ENCODE measurements around the gene TSPAN3. TPM values are rescaled to one million over a fixed set of nuclear protein-coding genes. Genes with fewer than 3 reads are reported as not detected.

Gene TSPAN3
- total and polyA plus RNA-seq, 5 experiments from 2014 or later = 36.6 to 120 (median 87.9) TPM

DNA sequence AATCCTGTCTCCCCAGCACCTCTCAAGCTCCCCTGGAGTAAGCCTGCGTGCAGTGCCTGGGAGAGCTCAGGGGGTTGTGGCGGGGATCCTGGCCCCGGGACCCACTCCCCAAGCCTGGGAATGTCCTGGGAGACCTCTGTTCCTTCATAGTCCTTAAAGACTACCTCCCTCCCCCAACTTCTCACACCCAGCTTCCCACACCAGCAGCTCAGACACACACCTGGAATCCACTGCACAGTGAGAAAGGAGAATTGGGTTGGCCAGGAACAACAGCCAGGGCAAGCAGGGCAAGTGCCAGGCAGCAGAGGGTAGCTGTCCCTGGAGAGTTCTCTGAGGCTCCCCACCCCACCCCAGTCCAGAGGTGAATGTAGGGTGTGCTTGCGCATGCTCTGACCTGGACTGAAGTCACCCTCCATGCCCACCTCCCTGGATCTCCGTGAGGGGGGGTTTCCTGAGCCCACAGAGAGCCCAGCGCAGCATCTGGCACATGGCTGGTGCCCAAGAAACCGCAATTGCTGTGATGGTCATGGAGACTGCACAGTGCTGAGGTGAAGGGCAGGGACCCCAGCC is 53.7 kb downstream of the TSPAN3 start:
- H3K36me3 Mint-ChIP-seq = peaks cover 0 to 21% (median 0%) of the 10 kb centered on the region in 3 donors
- peak overlapping the region in 8 of 10 donors; percentile 32 to 99 (median 80) for H3K27ac Mint-ChIP-seq
- H3K27me3 Mint-ChIP-seq = no peaks in the 10 kb centered on the region
- H3K9me3 Mint-ChIP-seq = no peaks in the 10 kb centered on the region
- POLR2A ChIA-PET = interaction anchor here (1.0 to 3.9 kb wide), 4 partner anchors 9 to 22 kb away, joined by 3 to 34 read pairs (median 7); partner anchors contain the start of gene PSTPIP1
- no peak for ATAC-seq
- peak overlapping the region in 1 of 10 donors; percentile 21 for H3K4me3 Mint-ChIP-seq
- peak in 2 of 10 donors; percentile 1 to 27 for DNase-seq
- peaks cover 43 to 97% (median 92%) of the 10 kb centered on the region in 4 donors for H3K4me1 Mint-ChIP-seq

GRCh38 chr15:77016321-77016695 is 54.6 kb downstream of the TSPAN3 start:
- Mint-ChIP-seq H3K27me3 (no peaks in the 10 kb centered on the region), H3K4me1 (peaks cover 42 to 96% (median 90%) of the 10 kb centered on the region in 4 donors), H3K27ac (peak overlapping the region in 7 of 10 donors; percentile 7 to 99 (median 60)), H3K9me3 (no peaks in the 10 kb centered on the region), H3K36me3 (peaks cover 0 to 18% (median 0%) of the 10 kb centered on the region in 3 donors), H3K4me3 (peak overlapping the region in 4 of 10 donors; percentile 0 to 89 (median 27))
- DNase-seq = no peak
- no peak for ATAC-seq
- POLR2A ChIA-PET = interaction anchor here (1.1 to 3.9 kb wide), 3 partner anchors 11 to 21 kb away, joined by 3 to 34 read pairs (median 11); partner anchors contain the start of gene PSTPIP1

- no peak for ATAC-seq
- Mint-ChIP-seq H3K27me3 (no peaks in the 10 kb centered on the region), H3K27ac (peak overlapping the region; percentile 71 to 98 (median 90)), H3K36me3 (peaks cover 0 to 18% (median 0%) of the 10 kb centered on the region in 3 donors), H3K4me3 (peak overlapping the region in 9 of 10 donors; percentile 22 to 89 (median 77)), H3K4me1 (peaks cover 46 to 96% (median 90%) of the 10 kb centered on the region in 4 donors), H3K9me3 (no peaks in the 10 kb centered on the region)
- no peak for DNase-seq
- POLR2A ChIA-PET = interaction anchor here (1.1 to 3.9 kb wide), 3 partner anchors 11 to 21 kb away, joined by 3 to 34 read pairs (median 11); partner anchors contain the start of gene PSTPIP1
Observed at GRCh38 chr15:77015646-77016320, 55.1 kb downstream of the TSPAN3 start.

- POLR2A ChIA-PET = interaction anchor here (1.2 to 3.9 kb wide), 5 partner anchors 11 to 109 kb away, joined by 3 to 52 read pairs (median 8); partner anchors contain the start of genes PSTPIP1 and SCAPER
- Mint-ChIP-seq H3K27me3 (no peaks in the 10 kb centered on the region), H3K4me1 (peaks cover 49 to 96% (median 90%) of the 10 kb centered on the region in 4 donors), H3K4me3 (peak overlapping the region; percentile 63 to 90 (median 86)), H3K9me3 (no peaks in the 10 kb centered on the region), H3K27ac (peak overlapping the region; percentile 85 to 98 (median 95)), H3K36me3 (peaks cover 0 to 11% (median 0%) of the 10 kb centered on the region in 3 donors)
- ATAC-seq = peak in 1 of 2 donors; percentile 17
- DNase-seq = peak in 2 of 10 donors; percentile 31 to 36
Observed at GRCh38 chr15:77014132-77015081, 56.5 kb downstream of the TSPAN3 start.

GRCh38 chr15:77013776-77014131 is 57.2 kb downstream of the TSPAN3 start:
- POLR2A ChIA-PET = interaction anchor here (1.2 to 2.2 kb wide), 5 partner anchors 9 to 108 kb away, joined by 3 to 52 read pairs (median 5); partner anchors contain the start of genes PSTPIP1 and SCAPER
- no peaks in the 10 kb centered on the region for H3K27me3 Mint-ChIP-seq
- peak; percentile 70 to 87 for ATAC-seq
- H3K36me3 Mint-ChIP-seq = peaks cover 0 to 5% (median 0%) of the 10 kb centered on the region in 3 donors
- peak overlapping the region; percentile 85 to 98 (median 95) for H3K27ac Mint-ChIP-seq
- H3K9me3 Mint-ChIP-seq = no peaks in the 10 kb centered on the region
- H3K4me3 Mint-ChIP-seq = peak overlapping the region; percentile 63 to 90 (median 86)
- H3K4me1 Mint-ChIP-seq = peaks cover 45 to 96% (median 91%) of the 10 kb centered on the region in 4 donors
- peak; percentile 54 to 92 (median 66) for DNase-seq

DNA sequence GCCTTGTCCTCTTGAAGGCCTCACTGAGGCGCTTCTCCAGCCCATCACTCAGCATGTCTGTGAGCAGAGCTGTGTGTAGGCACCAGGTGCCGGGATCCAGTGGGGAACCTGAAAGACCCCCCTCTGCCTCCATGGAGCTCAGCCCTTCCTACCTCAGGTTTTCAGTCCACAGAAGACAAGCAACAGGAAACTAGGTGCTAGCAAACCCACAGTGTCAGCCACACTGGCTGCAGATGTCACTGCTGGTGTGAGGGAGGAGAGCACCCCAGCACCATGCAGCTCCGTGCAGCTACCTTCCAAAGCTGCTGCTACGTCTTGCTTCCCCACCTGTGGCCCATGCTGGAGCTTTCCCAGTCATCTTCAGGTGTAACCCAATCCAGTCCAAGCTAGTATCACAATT is 58.0 kb downstream of the TSPAN3 start:
- Mint-ChIP-seq H3K36me3 (no peaks in the 10 kb centered on the region), H3K4me1 (peaks cover 40 to 96% (median 86%) of the 10 kb centered on the region in 4 donors), H3K9me3 (no peaks in the 10 kb centered on the region), H3K27ac (peak overlapping the region; percentile 85 to 98 (median 95)), H3K4me3 (peak overlapping the region; percentile 71 to 90 (median 86)), H3K27me3 (no peaks in the 10 kb centered on the region)
- POLR2A ChIA-PET = interaction anchor here (0.6 to 2.2 kb wide), 9 partner anchors 9 to 1554 kb away, joined by 3 to 52 read pairs (median 4); partner anchors contain the start of genes PSTPIP1 and SCAPER
- peak in 8 of 10 donors; percentile 21 to 77 (median 54) for DNase-seq
- peak; percentile 64 to 82 for ATAC-seq

DNA sequence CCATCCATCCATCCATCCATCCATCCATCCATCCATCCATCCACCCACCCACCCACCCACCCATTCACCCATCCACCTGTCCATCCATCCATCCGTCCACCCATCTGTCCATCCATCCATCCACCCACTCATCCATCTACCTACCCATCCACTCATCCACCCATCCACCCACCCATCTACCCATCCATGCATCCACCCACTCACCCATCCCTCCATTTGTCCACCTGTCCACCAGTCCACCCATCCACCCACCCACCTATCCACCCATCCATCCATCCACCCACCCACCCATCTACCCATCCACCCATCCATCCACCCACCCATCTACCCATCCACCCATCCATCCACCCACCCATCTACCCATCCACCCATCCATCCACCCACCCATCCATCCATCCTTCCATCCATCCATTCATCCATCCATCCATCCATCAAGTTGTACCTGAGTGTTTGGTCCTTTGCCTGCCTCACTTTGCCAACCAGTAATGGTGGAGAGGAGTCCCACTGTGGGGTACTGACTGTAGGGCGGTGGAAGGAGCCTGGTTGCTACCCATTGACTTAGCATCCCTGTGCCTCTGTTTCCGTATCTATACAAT is 58.7 kb downstream of the TSPAN3 start:
- no peak for DNase-seq
- ATAC-seq = no peak
- peak overlapping the region; percentile 71 to 90 (median 86) for H3K4me3 Mint-ChIP-seq
- H3K36me3 Mint-ChIP-seq = peaks cover 0 to 3% (median 0%) of the 10 kb centered on the region in 3 donors
- H3K4me1 Mint-ChIP-seq = peaks cover 40 to 94% (median 83%) of the 10 kb centered on the region in 4 donors
- H3K27me3 Mint-ChIP-seq = no peaks in the 10 kb centered on the region
- H3K27ac Mint-ChIP-seq = peak overlapping the region; percentile 91 to 99 (median 95)
- no peaks in the 10 kb centered on the region for H3K9me3 Mint-ChIP-seq
- POLR2A ChIA-PET = interaction anchor here (0.6 to 2.2 kb wide), 8 partner anchors 9 to 1555 kb away, joined by 3 to 52 read pairs (median 4); partner anchors contain the start of genes PSTPIP1 and SCAPER

DNA sequence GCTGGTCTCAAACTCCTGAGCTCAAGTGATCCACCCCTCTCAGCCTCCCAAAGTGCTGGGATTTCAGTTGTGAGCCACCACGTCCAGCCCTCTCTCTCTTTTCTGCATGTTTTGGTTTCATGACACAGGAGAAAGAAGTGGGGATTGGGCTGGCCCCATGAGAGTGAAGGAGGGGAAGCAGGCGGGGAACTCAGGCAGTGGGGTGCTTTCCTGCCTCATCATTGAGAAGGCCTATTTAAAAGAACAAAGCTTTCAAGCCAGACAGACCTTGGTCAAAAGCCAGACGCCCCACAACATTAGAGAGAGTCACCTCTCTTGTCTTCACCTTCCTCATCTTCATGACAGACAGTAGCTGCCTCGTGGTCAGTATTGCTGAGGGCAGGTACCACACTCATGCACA is 60.1 kb downstream of the TSPAN3 start:
- Mint-ChIP-seq H3K4me3 (peak overlapping the region in 6 of 10 donors; percentile 2 to 80 (median 44)), H3K36me3 (peaks cover 0 to 11% (median 0%) of the 10 kb centered on the region in 3 donors)
- DNase-seq = no peak

GRCh38 chr15:77010312-77010686 is 60.6 kb downstream of the TSPAN3 start:
- H3K4me1 Mint-ChIP-seq = peaks cover 39 to 95% (median 85%) of the 10 kb centered on the region in 4 donors
- no peaks in the 10 kb centered on the region for H3K27me3 Mint-ChIP-seq
- POLR2A ChIA-PET = interaction anchor here (1.1 to 9.4 kb wide), 2 partner anchors 9 to 14 kb away, joined by 3 to 79 read pairs; partner anchors contain the start of gene PSTPIP1
- no peak for ATAC-seq
- H3K9me3 Mint-ChIP-seq = no peaks in the 10 kb centered on the region
- no peak for DNase-seq
- peaks cover 0 to 11% (median 0%) of the 10 kb centered on the region in 3 donors for H3K36me3 Mint-ChIP-seq
- peak overlapping the region in 7 of 10 donors; percentile 2 to 80 (median 53) for H3K4me3 Mint-ChIP-seq
- H3K27ac Mint-ChIP-seq = peak overlapping the region; percentile 82 to 99 (median 92)

More for the DNA sequence above, 60.1 kb downstream of the TSPAN3 start:
- POLR2A ChIA-PET = interaction anchor here (1.1 to 9.4 kb wide), 2 partner anchors 9 to 14 kb away, joined by 3 to 79 read pairs; partner anchors contain the start of gene PSTPIP1
- H3K9me3 Mint-ChIP-seq = no peaks in the 10 kb centered on the region
- peak in 1 of 2 donors; percentile 26 for ATAC-seq
- peak overlapping the region; percentile 82 to 99 (median 92) for H3K27ac Mint-ChIP-seq
- no peaks in the 10 kb centered on the region for H3K27me3 Mint-ChIP-seq
- peaks cover 43 to 95% (median 86%) of the 10 kb centered on the region in 4 donors for H3K4me1 Mint-ChIP-seq

GRCh38 chr15:77009646-77010311 is 61.1 kb downstream of the TSPAN3 start:
- POLR2A ChIA-PET = interaction anchor here (1.0 to 9.4 kb wide), 2 partner anchors 12 to 13 kb away, joined by 4 to 79 read pairs; partner anchors contain the start of gene PSTPIP1
- H3K9me3 Mint-ChIP-seq = no peaks in the 10 kb centered on the region
- H3K27me3 Mint-ChIP-seq = no peaks in the 10 kb centered on the region
- DNase-seq (no peak), ATAC-seq (no peak)
- peaks cover 37 to 95% (median 83%) of the 10 kb centered on the region in 4 donors for H3K4me1 Mint-ChIP-seq
- H3K36me3 Mint-ChIP-seq = peaks cover 0 to 11% (median 0%) of the 10 kb centered on the region in 3 donors
- H3K27ac Mint-ChIP-seq = peak overlapping the region; percentile 87 to 99 (median 92)
- H3K4me3 Mint-ChIP-seq = peak overlapping the region in 6 of 10 donors; percentile 11 to 80 (median 62)

All from naive thymus-derived CD8-positive, alpha-beta T cell (primary cell).